GM12892 (cell line): Measurements from ENCODE around the gene KIAA0753.

ENCODE experiments used
- POLR2A ChIP-seq: IDR thresholded peaks from 2 replicates; pipeline ENCODE4 v1.6.1; 2011; ENCODE audit warnings: low read depth, low read length, control low read depth
- POLR2AphosphoS5 ChIP-seq: IDR thresholded peaks from 2 replicates; pipeline ENCODE4 v1.6.1; 2011; ENCODE audit warnings: low read depth, low read length, control low read depth
- TAF1 ChIP-seq: IDR thresholded peaks from 2 replicates; pipeline ENCODE4 v1.6.1; 2011; ENCODE audit warnings: low read depth, mild to moderate bottlenecking, control low read depth, low read length, borderline replicate concordance

GRCh38 chr17:6596511-6596910 lies 44.0 kb downstream of the KIAA0753 start:
- TF ChIP-seq POLR2AphosphoS5 (no peak), TAF1 (no peak), POLR2A (no peak)
